Fibroblast of lung (primary cell): Measurements from ENCODE around the gene NSFL1C.

Source experiments
- CTCF ChIP-seq, 2 donors: IDR thresholded peaks in 1 of 2; conservative IDR thresholded peaks in 1 of 2; 1 replicate in 1 of 2; 2 replicates in 1 of 2; pipeline ENCODE4 v1.5.1; 2011 to 2012; ENCODE audit warnings: low read length in 2 of 2, control low read depth in 1 of 2, inconsistent platforms in 1 of 2, low read depth in 1 of 2, mild to moderate bottlenecking in 1 of 2
- EZH2 ChIP-seq: IDR thresholded peaks from 2 replicates; pipeline ENCODE4 v1.5.1; 2012; ENCODE audit warnings: low read length, control low read depth, mild to moderate bottlenecking; ENCODE audit errors: missing control alignments

GRCh38 chr20:1489764-1490436, 23.3 kb upstream of the NSFL1C start:
- TF ChIP-seq EZH2 (no peak), CTCF (conservative IDR thresholded peaks at IDR 0.05 in 1 of 2, IDR thresholded peaks at IDR 0.05 in 1 of 2; ENCODE audit: low read depth in 1 of 2, low read length in 2 of 2) (no peak)
